Transverse colon (tissue), 4 donors: ENCODE measurements around the gene ACP1. TPM values are rescaled to one million over a fixed set of nuclear protein-coding genes. Genes with fewer than 3 reads are reported as not detected.

Experiments used
- DNase-seq: peaks from one replicate; pipeline ENCODE4 v3.0.0-alpha.2; 2019
- H3K27ac ChIP-seq, 4 donors: fragments of 200-600 bp; sonication (generic); 2 replicates each; pipeline ENCODE4 v1.5.1; 2016 to 2018; ENCODE audit warnings: inconsistent platforms in 4 of 4
- H3K27me3 ChIP-seq: fragments of 200-600 bp; sonication (generic); 2 replicates; pipeline ENCODE4 v1.5.1; 2017; ENCODE audit warnings: inconsistent platforms
- H3K36me3 ChIP-seq, 4 donors: fragments of 200-600 bp; sonication (generic); 2 replicates each; pipeline ENCODE4 v1.5.1; 2017 to 2019; ENCODE audit warnings: inconsistent platforms in 4 of 4
- H3K4me1 ChIP-seq, 4 donors: fragments of 200-600 bp; sonication (generic); 2 replicates each; pipeline ENCODE4 v1.5.1; 2017 to 2020; ENCODE audit warnings: inconsistent platforms in 4 of 4
- H3K4me3 ChIP-seq, 4 donors: fragments of 200-600 bp; sonication (generic); 1 replicate in 1 of 4; 2 replicates in 3 of 4; pipeline versions ENCODE4 v1.5.1 to v1.6.1; 2017 to 2019; ENCODE audit warnings: inconsistent platforms in 4 of 4
- H3K9me3 ChIP-seq, 2 donors: fragments of 200-600 bp; sonication (generic); 2 replicates each; pipeline ENCODE4 v1.5.1; 2017 to 2019; ENCODE audit warnings: inconsistent platforms in 2 of 2
- CTCF ChIP-seq, 5 experiments: fragments of 200-600 bp in 3 of 5; fragments of 450-650 bp in 2 of 5; sonication (generic) in 3 of 5; IDR thresholded peaks; 1 replicate in 2 of 5; 2 replicates in 3 of 5; pipeline ENCODE4 v1.5.1; 2016 to 2017; ENCODE audit warnings: antibody characterized with exemption in 5 of 5, inconsistent platforms in 3 of 5, mild to moderate bottlenecking in 2 of 5, moderate library complexity in 1 of 5
- EP300 ChIP-seq: sonication (generic); formaldehyde crosslinking; IDR thresholded peaks from one replicate; pipeline ENCODE4 v1.6.1; 2017; ENCODE audit warnings: antibody characterized with exemption, low read depth
- POLR2A ChIP-seq: fragments of 450-650 bp; IDR thresholded peaks from one replicate; pipeline ENCODE4 v1.6.1; 2016; ENCODE audit warnings: antibody characterized with exemption, mild to moderate bottlenecking, moderate library complexity
- POLR2AphosphoS5 ChIP-seq, 3 donors: sonication (generic); formaldehyde crosslinking; IDR thresholded peaks; one replicate each; pipeline ENCODE4 v1.6.1; 2016; ENCODE audit warnings: antibody characterized with exemption in 3 of 3
- WGBS, 2 donors: methylation state at CpG; one replicate each; pipeline ENCODE4 v1.1.5; 2018; ENCODE audit warnings: low coverage in 1 of 2; 5-methylcytosine and 5-hydroxymethylcytosine counted together
- in situ Hi-C, 4 donors: fragments of 200-750 bp; cut with MboI; loops; one replicate each; pipeline versions ENCODE4 v1.15.0 to v1.15.1; 2017; ENCODE audit warnings: low sequenced_read_pairs in 3 of 4, low pct_ligation_motif_present in 1 of 4, low pct_unique_long_range_greater_than_20kb in 1 of 4
- intact Hi-C: fragments of 100-400 bp; cut with DNase I; formaldehyde crosslinking; loops from one replicate; pipeline ENCODE4 v1.15.1; 2023; ENCODE audit warnings: low total_unique reads
- total RNA-seq, 4 donors: library from RNA; depleted of rRNA; stranded (reverse); fragments of >200 nt; gene quantifications; one replicate each; pipeline ENCODE4 v1.1.0, GENCODE V29; 2016

ACP1 gene
- total RNA-seq, 4 donors from 2014 or later = 21.3 to 96.1 (median 66.4) TPM

GRCh38 chr2:228115-228514 lies 36.6 kb upstream of the ACP1 start:
- Histone ChIP-seq H3K36me3 (peaks cover 0 to 14% (median 2%) of the 10 kb centered on the region in 4 donors), H3K9me3 (no peaks in the 10 kb centered on the region), H3K27ac (no peak overlapping the region), H3K27me3 (no peaks in the 10 kb centered on the region), H3K4me3 (no peak overlapping the region), H3K4me1 (no peaks in the 10 kb centered on the region)
- 93 to 96% methylated on average over 5 to 9 of the region's 9 CpGs for WGBS, 2 donors
- in situ Hi-C loops (no loop called here), intact Hi-C loops (no loop called here)
- DNase-seq = no peak
- no peak for TF ChIP-seq POLR2A
- no peak for TF ChIP-seq EP300
- no peak for TF ChIP-seq POLR2AphosphoS5 (IDR thresholded peaks at IDR 0.05)
- no peak for TF ChIP-seq CTCF (IDR thresholded peaks at IDR 0.05)

- TF ChIP-seq CTCF (IDR thresholded peaks at IDR 0.05) = no peak
- H3K4me3 ChIP-seq = no peak overlapping the region
- no peaks in the 10 kb centered on the region for H3K9me3 ChIP-seq
- H3K4me1 ChIP-seq = no peaks in the 10 kb centered on the region
- in situ Hi-C loops (no loop called here), intact Hi-C loops (no loop called here)
- DNase-seq = no peak
- H3K27ac ChIP-seq = no peak overlapping the region
- peaks cover 0 to 17% (median 3%) of the 10 kb centered on the region in 4 donors for H3K36me3 ChIP-seq
- WGBS, 2 donors = 92 to 94% methylated on average over 8 of the region's 8 CpGs
- no peaks in the 10 kb centered on the region for H3K27me3 ChIP-seq
Observed at GRCh38 chr2:228518-229278, 36.0 kb upstream of the ACP1 start.

DNA sequence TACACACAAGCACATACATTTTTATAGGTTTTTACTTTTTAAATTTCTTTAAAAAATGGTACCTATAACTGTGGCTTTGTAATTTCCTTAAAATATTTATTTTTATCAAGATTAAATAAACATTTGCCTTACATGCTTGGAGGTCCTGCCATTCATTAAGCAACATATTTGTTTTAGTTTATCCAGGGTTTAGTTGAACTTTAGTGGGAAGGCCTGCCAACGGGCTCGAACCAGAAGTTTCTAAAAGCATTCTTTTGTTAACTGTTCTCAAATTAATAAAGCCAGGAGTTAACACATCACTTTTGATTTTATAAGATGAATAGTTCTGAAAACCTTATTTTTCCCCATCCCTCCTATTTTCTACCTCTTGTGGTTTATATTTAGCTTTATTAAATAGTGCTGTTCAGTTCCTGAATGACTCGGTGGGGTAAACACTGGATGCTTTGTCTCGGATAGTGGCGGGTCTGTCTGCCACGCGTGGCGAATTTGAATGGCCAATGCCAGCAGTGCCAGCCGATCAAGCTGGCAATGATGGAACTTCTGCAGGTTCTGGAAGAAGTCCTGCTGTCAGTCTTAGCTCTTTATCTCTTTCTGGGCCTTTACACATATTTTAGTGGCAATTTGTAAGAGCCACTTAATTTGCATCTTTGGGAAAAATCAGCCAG lies 33.1 kb upstream of the ACP1 start:
- no peak for DNase-seq
- TF ChIP-seq POLR2AphosphoS5 (IDR thresholded peaks at IDR 0.05) (no peak), POLR2A (no peak)
- Histone ChIP-seq H3K27me3 (no peaks in the 10 kb centered on the region), H3K4me1 (no peaks in the 10 kb centered on the region), H3K27ac (no peak overlapping the region), H3K9me3 (no peaks in the 10 kb centered on the region), H3K4me3 (no peak overlapping the region), H3K36me3 (peaks cover 0 to 14% (median 3%) of the 10 kb centered on the region in 4 donors)
- intact Hi-C loops (no loop called here), in situ Hi-C loops (no loop called here)
- 75 to 87% methylated on average over 9 of the region's 9 CpGs for WGBS, 2 donors

DNA sequence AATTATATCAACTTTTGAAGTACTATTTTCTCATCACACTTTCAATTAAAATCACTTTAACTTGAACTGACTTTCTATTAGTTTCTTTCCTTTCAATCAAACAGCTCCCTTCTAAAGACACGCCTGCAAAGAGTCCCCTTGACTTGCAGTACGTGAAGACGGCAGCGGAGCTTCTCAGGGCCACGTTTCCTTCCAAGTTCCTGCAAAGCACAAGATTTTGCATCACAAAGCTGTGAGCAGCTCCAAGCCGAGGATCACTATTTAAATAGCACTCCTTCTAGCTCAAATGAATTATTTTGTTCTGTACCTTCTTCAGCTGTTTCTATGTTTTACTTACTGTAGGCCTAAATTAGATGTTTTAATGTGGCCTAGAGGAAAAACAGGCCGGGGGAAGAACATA lies 31.7 kb upstream of the ACP1 start:
- in situ Hi-C loops = no loop called here
- WGBS, 2 donors = 83 to 88% methylated on average over 7 of the region's 7 CpGs
- TF ChIP-seq EP300 = no peak

GRCh38 chr2:234421-234820 lies 30.3 kb upstream of the ACP1 start:
- no peak overlapping the region for H3K4me3 ChIP-seq
- H3K27me3 ChIP-seq = no peaks in the 10 kb centered on the region
- H3K36me3 ChIP-seq = peaks cover 0 to 14% (median 3%) of the 10 kb centered on the region in 4 donors
- H3K27ac ChIP-seq = no peak overlapping the region
- 50 to 60% methylated on average over 1 to 4 of the region's 4 CpGs for WGBS, 2 donors
- intact Hi-C loops (no loop called here), in situ Hi-C loops (no loop called here)
- TF ChIP-seq CTCF (IDR thresholded peaks at IDR 0.05) = no peak
- no peak for TF ChIP-seq POLR2AphosphoS5 (IDR thresholded peaks at IDR 0.05)
- TF ChIP-seq EP300 = no peak
- no peak for TF ChIP-seq POLR2A
- no peak for DNase-seq
- H3K9me3 ChIP-seq = no peaks in the 10 kb centered on the region
- no peaks in the 10 kb centered on the region for H3K4me1 ChIP-seq

More for the DNA sequence above, 31.7 kb upstream of the ACP1 start:
- Histone ChIP-seq H3K36me3 (peaks cover 0 to 14% (median 3%) of the 10 kb centered on the region in 4 donors), H3K27ac (no peak overlapping the region), H3K4me3 (no peak overlapping the region), H3K4me1 (no peaks in the 10 kb centered on the region), H3K27me3 (no peaks in the 10 kb centered on the region), H3K9me3 (no peaks in the 10 kb centered on the region)
- DNase-seq = no peak
- intact Hi-C loops = no loop called here
